Measurements from ENCODE around the gene NRGN. TPM values are rescaled to one million over a fixed set of nuclear protein-coding genes. Genes with fewer than 3 reads are reported as not detected.
A peak's percentile ranks its signal among the peaks of the same experiment; 100 is the strongest.

NRGN gene
- total and polyA plus RNA-seq, 10 of the 15 experiments (the other 5 are each of a cell fraction or from before 2014, with no cell fraction given), result 0.36 to 3.2 (median 1.1) TPM; not detected in 2

DNA sequence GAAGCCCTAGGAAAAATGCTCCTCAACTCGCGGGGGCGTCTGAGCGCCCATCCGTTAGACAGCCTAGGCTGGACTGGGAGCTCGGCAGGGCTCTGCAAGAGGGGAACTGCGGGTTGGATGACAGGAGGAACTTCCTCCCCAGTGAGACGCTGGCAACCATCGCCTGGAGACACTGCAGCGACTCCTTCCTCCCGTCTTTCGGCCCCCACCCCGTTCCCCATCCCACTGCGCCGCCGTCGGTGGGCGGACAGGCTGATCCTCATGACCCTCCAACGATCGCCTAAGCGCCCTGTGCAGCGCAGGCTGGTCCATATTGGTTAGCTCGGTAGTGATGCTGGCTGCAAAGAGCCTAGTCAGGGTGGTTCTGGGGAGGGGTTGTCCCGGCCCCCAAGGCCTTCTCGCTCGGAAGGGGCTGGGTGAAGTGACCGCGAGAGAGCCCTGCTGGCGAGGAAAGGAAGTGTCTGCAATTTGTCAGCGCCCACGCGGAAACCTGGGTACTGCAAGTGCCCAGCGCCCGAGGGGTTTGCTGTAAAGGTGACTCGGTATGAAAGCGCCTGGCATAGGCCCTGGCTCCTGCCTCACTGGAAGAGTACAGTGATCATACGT is 638 bp downstream of the NRGN start:
- H3K79me2 ChIP-seq (ENCODE audit: control insufficient read depth, insufficient read depth, low read length), result no peaks in the 10 kb centered on the region
- WGBS (ENCODE audit: insufficient coverage, insufficient replicate concordance, low lambda C conversion rate, missing lambda C conversion rate), result 7% methylated on average over 37 of the region's 37 CpGs
- intact Hi-C loops (cut with micrococcal nuclease; ENCODE audit: unreplicated experiment), result no loop called here
- DNase-seq (ENCODE audit: low read depth, low spot score) (no peak), FAIRE-seq (no peak), ATAC-seq (peak; percentile 69)
- H3K27me3 ChIP-seq (replicated peaks in 1 of 2; ENCODE audit: control insufficient read depth in 2 of 2, insufficient read depth in 2 of 2, low read length in 1 of 2), result peaks cover 2 to 3% of the 10 kb centered on the region in 2 experiments; a peak in 1 of 4 replicates
- no peaks in the 10 kb centered on the region for H3K9me3 ChIP-seq (replicated peaks; ENCODE audit: control insufficient read depth, insufficient read depth, low read length)
- ChIA-PET RAD21 (ENCODE audit: unreplicated experiment) (interaction anchor here (1.6 to 2.9 kb wide), 2 partner anchors 23 to 70 kb away, joined by 4 to 23 read pairs; no protein-coding TSS in a partner anchor), SMC1A (ENCODE audit: uncharacterized antibody, unreplicated experiment) (interaction anchor here (0.8 to 4.9 kb wide), 5 partner anchors 15 to 96 kb away, joined by 3 to 32 read pairs (median 4); partner anchors contain the start of genes SIAE and SPA17), CTCF (interaction anchor here (0.5 to 12.2 kb wide), 7 partner anchors 9 to 883 kb away, joined by 3 to 202 read pairs (median 6); partner anchors contain the start of genes ESAM, SIAE and SPA17), POLR2A (interaction anchor here (0.8 to 1.6 kb wide), 3 partner anchors 13 to 67 kb away, joined by 3 to 6 read pairs (median 5); partner anchors contain the start of genes SIAE and SPA17)
- H3K4me2 ChIP-seq (ENCODE audit: control insufficient read depth, insufficient read depth), result peak overlapping the region; percentile 99
- H2AFZ ChIP-seq (ENCODE audit: control insufficient read depth, low read depth, low read length), result peak overlapping the region; percentile 67
- H4K20me1 ChIP-seq (ENCODE audit: control insufficient read depth, insufficient read depth), result no peaks in the 10 kb centered on the region
- H3K27ac ChIP-seq (ENCODE audit: control insufficient read depth, insufficient read depth), result no peak overlapping the region
- in situ Hi-C loops (cut with MboI), result no loop called here
- H3K36me3 ChIP-seq (ENCODE audit: control insufficient read depth in 2 of 2, insufficient read depth in 2 of 2, low read length in 1 of 2), result no peaks in the 10 kb centered on the region
- H3K4me1 ChIP-seq (ENCODE audit: control insufficient read depth, insufficient read depth, low read length), result peaks cover 10% of the 10 kb centered on the region
- no TSS peak for BruUV-seq (replicated peaks)
- peak overlapping the region; percentile 81 for H3K4me3 ChIP-seq
- H3K9ac ChIP-seq (ENCODE audit: control insufficient read depth, insufficient read depth, low read length), result peak overlapping the region; percentile 29; the same call in 1 of the 2 replicates
- TF ChIP-seq, protein P1, sequence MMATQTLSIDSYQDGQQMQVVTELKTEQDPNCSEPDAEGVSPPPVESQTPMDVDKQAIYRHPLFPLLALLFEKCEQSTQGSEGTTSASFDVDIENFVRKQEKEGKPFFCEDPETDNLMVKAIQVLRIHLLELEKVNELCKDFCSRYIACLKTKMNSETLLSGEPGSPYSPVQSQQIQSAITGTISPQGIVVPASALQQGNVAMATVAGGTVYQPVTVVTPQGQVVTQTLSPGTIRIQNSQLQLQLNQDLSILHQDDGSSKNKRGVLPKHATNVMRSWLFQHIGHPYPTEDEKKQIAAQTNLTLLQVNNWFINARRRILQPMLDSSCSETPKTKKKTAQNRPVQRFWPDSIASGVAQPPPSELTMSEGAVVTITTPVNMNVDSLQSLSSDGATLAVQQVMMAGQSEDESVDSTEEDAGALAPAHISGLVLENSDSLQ (IDR thresholded peaks at IDR 0.05), result no peak
- TF ChIP-seq FOXK2 (IDR thresholded peaks at IDR 0.05) (no peak), MEF2B (IDR thresholded peaks at IDR 0.05; ENCODE audit: partially characterized antibody, poor library complexity, severe bottlenecking) (no peak), TCF3 (IDR thresholded peaks at IDR 0.05; ENCODE audit: borderline replicate concordance, insufficient read depth, low read depth, low read length) (no peak), GABPA (IDR thresholded peaks at IDR 0.05; ENCODE audit: low read depth) (no peak), RUNX3 (IDR thresholded peaks at IDR 0.05; ENCODE audit: low read length) (peak; percentile 46; the same call in 1 of the 2 replicates), CHD4 (IDR thresholded peaks at IDR 0.05) (no peak), DPF2 (IDR thresholded peaks at IDR 0.05) (0 out of 2 replicates have a peak, but pooled peaks have one; percentile 24), TARDBP (IDR thresholded peaks at IDR 0.05; ENCODE audit: borderline replicate concordance) (no peak), ZNF622 (IDR thresholded peaks at IDR 0.05) (no peak), PML (IDR thresholded peaks at IDR 0.05; ENCODE audit: low read length) (no peak), EED (IDR thresholded peaks at IDR 0.05; ENCODE audit: low read depth) (no peak), SPI1 (IDR thresholded peaks at IDR 0.05; ENCODE audit: borderline replicate concordance, insufficient read depth, low read depth, low read length) (no peak), ETV6 (conservative IDR thresholded peaks at IDR 0.05 in 1 of 2, IDR thresholded peaks at IDR 0.05 in 1 of 2; ENCODE audit: borderline replicate concordance in 1 of 2, low read depth in 1 of 2) (no peak)
- TF ChIP-seq, protein P2, sequence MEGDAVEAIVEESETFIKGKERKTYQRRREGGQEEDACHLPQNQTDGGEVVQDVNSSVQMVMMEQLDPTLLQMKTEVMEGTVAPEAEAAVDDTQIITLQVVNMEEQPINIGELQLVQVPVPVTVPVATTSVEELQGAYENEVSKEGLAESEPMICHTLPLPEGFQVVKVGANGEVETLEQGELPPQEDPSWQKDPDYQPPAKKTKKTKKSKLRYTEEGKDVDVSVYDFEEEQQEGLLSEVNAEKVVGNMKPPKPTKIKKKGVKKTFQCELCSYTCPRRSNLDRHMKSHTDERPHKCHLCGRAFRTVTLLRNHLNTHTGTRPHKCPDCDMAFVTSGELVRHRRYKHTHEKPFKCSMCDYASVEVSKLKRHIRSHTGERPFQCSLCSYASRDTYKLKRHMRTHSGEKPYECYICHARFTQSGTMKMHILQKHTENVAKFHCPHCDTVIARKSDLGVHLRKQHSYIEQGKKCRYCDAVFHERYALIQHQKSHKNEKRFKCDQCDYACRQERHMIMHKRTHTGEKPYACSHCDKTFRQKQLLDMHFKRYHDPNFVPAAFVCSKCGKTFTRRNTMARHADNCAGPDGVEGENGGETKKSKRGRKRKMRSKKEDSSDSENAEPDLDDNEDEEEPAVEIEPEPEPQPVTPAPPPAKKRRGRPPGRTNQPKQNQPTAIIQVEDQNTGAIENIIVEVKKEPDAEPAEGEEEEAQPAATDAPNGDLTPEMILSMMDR (IDR thresholded peaks at IDR 0.05 in 2 of 3, conservative IDR thresholded peaks at IDR 0.05 in 1 of 3; ENCODE audit: control insufficient read depth in 2 of 3, extremely low read depth in 1 of 3, insufficient read depth in 1 of 3, low read depth in 3 of 3, low read length in 3 of 3), result peak; percentile 47 to 55 (median 52)
- TF ChIP-seq, protein P3, sequence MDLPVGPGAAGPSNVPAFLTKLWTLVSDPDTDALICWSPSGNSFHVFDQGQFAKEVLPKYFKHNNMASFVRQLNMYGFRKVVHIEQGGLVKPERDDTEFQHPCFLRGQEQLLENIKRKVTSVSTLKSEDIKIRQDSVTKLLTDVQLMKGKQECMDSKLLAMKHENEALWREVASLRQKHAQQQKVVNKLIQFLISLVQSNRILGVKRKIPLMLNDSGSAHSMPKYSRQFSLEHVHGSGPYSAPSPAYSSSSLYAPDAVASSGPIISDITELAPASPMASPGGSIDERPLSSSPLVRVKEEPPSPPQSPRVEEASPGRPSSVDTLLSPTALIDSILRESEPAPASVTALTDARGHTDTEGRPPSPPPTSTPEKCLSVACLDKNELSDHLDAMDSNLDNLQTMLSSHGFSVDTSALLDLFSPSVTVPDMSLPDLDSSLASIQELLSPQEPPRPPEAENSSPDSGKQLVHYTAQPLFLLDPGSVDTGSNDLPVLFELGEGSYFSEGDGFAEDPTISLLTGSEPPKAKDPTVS (IDR thresholded peaks at IDR 0.05; ENCODE audit: low read depth, low read length), result no peak
- TF ChIP-seq, protein P4, sequence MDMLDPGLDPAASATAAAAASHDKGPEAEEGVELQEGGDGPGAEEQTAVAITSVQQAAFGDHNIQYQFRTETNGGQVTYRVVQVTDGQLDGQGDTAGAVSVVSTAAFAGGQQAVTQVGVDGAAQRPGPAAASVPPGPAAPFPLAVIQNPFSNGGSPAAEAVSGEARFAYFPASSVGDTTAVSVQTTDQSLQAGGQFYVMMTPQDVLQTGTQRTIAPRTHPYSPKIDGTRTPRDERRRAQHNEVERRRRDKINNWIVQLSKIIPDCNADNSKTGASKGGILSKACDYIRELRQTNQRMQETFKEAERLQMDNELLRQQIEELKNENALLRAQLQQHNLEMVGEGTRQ (IDR thresholded peaks at IDR 0.05; ENCODE audit: borderline replicate concordance, low read depth, low read length), result no peak
- TF ChIP-seq, protein P5, sequence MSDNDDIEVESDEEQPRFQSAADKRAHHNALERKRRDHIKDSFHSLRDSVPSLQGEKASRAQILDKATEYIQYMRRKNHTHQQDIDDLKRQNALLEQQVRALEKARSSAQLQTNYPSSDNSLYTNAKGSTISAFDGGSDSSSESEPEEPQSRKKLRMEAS (IDR thresholded peaks at IDR 0.05; ENCODE audit: low read depth, low read length), result no peak

Data from GM12878 (cell line).